Suprapubic skin (tissue), 3 donors: ENCODE measurements around the gene MACO1.

Source experiments
- POLR2AphosphoS5 ChIP-seq, 3 donors: sonication (generic); formaldehyde crosslinking; IDR thresholded peaks; one replicate each; pipeline ENCODE4 v1.6.1; 2017; ENCODE audit warnings: antibody characterized with exemption in 3 of 3
- TF ChIP-seq, protein P1 (sequence below), 2 donors: fragments of 200-600 bp in 1 of 2; fragments of 450-650 bp in 1 of 2; sonication (generic) in 1 of 2; IDR thresholded peaks; one replicate each; pipeline ENCODE4 v1.5.1; 2016 to 2019; ENCODE audit warnings: antibody characterized with exemption in 2 of 2, mild to moderate bottlenecking in 1 of 2, moderate library complexity in 1 of 2

DNA sequence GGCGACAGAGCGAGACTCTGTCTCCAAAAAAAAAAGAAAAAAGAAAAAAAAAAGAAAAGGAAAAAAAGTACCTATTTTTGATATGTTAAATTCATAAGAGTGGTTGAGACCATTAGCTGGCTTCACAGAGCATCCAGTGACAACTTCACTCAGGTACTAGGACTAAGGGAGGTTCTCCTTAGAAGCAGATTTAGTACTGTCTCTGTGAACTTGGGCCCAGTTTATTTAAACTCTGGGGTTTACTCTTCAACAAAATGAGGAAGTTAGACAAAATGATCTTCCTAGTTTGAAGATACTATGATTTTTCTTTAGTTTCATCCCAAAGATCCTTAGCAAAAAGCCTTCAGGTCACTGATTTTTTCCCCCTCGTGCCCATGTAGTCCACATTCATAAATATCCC, 21.2 kb downstream of the MACO1 start:
- no peak for TF ChIP-seq POLR2AphosphoS5 (IDR thresholded peaks at IDR 0.05)
- TF ChIP-seq, protein P1, sequence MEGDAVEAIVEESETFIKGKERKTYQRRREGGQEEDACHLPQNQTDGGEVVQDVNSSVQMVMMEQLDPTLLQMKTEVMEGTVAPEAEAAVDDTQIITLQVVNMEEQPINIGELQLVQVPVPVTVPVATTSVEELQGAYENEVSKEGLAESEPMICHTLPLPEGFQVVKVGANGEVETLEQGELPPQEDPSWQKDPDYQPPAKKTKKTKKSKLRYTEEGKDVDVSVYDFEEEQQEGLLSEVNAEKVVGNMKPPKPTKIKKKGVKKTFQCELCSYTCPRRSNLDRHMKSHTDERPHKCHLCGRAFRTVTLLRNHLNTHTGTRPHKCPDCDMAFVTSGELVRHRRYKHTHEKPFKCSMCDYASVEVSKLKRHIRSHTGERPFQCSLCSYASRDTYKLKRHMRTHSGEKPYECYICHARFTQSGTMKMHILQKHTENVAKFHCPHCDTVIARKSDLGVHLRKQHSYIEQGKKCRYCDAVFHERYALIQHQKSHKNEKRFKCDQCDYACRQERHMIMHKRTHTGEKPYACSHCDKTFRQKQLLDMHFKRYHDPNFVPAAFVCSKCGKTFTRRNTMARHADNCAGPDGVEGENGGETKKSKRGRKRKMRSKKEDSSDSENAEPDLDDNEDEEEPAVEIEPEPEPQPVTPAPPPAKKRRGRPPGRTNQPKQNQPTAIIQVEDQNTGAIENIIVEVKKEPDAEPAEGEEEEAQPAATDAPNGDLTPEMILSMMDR (IDR thresholded peaks at IDR 0.05) = no peak
